HepG2 (cell line): Measurements from ENCODE around the gene RRBP1. TPM values are rescaled to one million over a fixed set of nuclear protein-coding genes. Genes with fewer than 3 reads are reported as not detected.

Experiments used
- E2F5 ChIP-seq: sonication (generic); formaldehyde crosslinking; conservative IDR thresholded peaks from 2 replicates; pipeline ENCODE4 v1.4.0; 2020; ENCODE audit warnings: missing genetic modification reagents
- HIVEP1 ChIP-seq: sonication (generic); formaldehyde crosslinking; IDR thresholded peaks from 2 replicates; pipeline ENCODE4 v1.4.0; 2020; ENCODE audit warnings: mild to moderate bottlenecking, missing genetic modification reagents
- RBFOX2 ChIP-seq: fragments of 200-400 bp; formaldehyde crosslinking; IDR thresholded peaks from 2 replicates; pipeline ENCODE4 v1.6.1; 2017; ENCODE audit warnings: low read depth, mild to moderate bottlenecking, low read length
- SP2 ChIP-seq: sonication (generic); formaldehyde crosslinking; IDR thresholded peaks from 2 replicates; pipeline ENCODE4 v1.5.1; 2020; ENCODE audit warnings: mild to moderate bottlenecking, missing genetic modification reagents
- SRSF1 ChIP-seq: fragments of 200-400 bp; formaldehyde crosslinking; optimal IDR thresholded peaks from 2 replicates; pipeline ENCODE3; 2017; ENCODE audit warnings: mild to moderate bottlenecking, low read depth, low read length, moderate library complexity
- THAP8 ChIP-seq: sonication (generic); formaldehyde crosslinking; IDR thresholded peaks from 2 replicates; pipeline ENCODE4 v1.5.1; 2020; ENCODE audit warnings: missing genetic modification reagents, mild to moderate bottlenecking, borderline replicate concordance
- YY1 ChIP-seq: IDR thresholded peaks from 2 replicates; pipeline ENCODE4 v1.6.1; 2011; ENCODE audit warnings: low read length, low read depth, moderate library complexity, mild to moderate bottlenecking; ENCODE audit not compliant: insufficient read depth, insufficient replicate concordance
- ZNF136 ChIP-seq: sonication (generic); formaldehyde crosslinking; IDR thresholded peaks from 2 replicates; pipeline ENCODE4 v1.8.1; 2022; ENCODE audit warnings: low read depth, mild to moderate bottlenecking, moderate library complexity, missing genetic modification reagents
- ZNF318 ChIP-seq: sonication (generic); formaldehyde crosslinking; IDR thresholded peaks from 2 replicates; pipeline ENCODE4 v1.4.0; 2020; ENCODE audit warnings: mild to moderate bottlenecking, missing genetic modification reagents
- polyA plus RNA-seq, 8 experiments: library from polyadenylated mRNA; depleted of rRNA in 3 of 8; stranded (reverse) in 7 of 8; unstranded in 1 of 8; fragments of >200 nt; fragmentation: Illumina TruSeq in 4 of 8; extraction: Trizol in 4 of 8; gene quantifications; 2 replicates each; pipeline versions ENCODE4 v1.2.1 to v1.2.3, GENCODE V29; 2011 to 2016; ENCODE audit warnings: low read depth in 4 of 8, missing spikeins in 1 of 8, mixed read lengths in 1 of 8; ENCODE audit not compliant: insufficient read depth in 1 of 8
- total RNA-seq, 5 experiments: library from RNA; depleted of rRNA; stranded (reverse); fragments of >200 nt; fragmentation: Illumina TruSeq; extraction: Trizol; gene quantifications; 2 replicates each; pipeline ENCODE4 v1.2.3, GENCODE V29; 2016; ENCODE audit warnings: low read depth in 1 of 5

RRBP1 gene
- total and polyA plus RNA-seq, 2 of the 13 experiments (the other 11 are each of a cell fraction or from before 2014, with no cell fraction given) = 150 to 222 TPM

- 0 out of 2 replicates have a peak, but pooled peaks have one; percentile 39 for TF ChIP-seq HIVEP1
- 0 out of 2 replicates have a peak, but pooled peaks have one; percentile 28 for TF ChIP-seq SP2 (CRISPR knock-in tag)
- TF ChIP-seq SRSF1 = peak; percentile 36
- peak; percentile 13 for TF ChIP-seq YY1
- no peak for TF ChIP-seq ZNF318 (CRISPR knock-in tag)
- no peak for TF ChIP-seq ZNF136 (CRISPR knock-in tag)
- no peak for TF ChIP-seq E2F5
- 0 out of 2 replicates have a peak, but pooled peaks have one; percentile 48 for TF ChIP-seq THAP8
- TF ChIP-seq RBFOX2 = peak; percentile 47; the same call in 1 of the 2 replicates
These were observed 52.4 kb downstream of the RRBP1 start (continued) for GRCh38 chr20:17629678-17630089.
